ENCODE results near the gene SPINK8.
"Not testable (repeated sequence)": the region's sequence is repeated elsewhere in the genome, so short reads cannot be mapped to it uniquely, and the experiment has no call there.

The SPINK8 gene

GRCh38 chr3:48334605-48335004 lies 1.1 kb upstream of the SPINK8 start:
- Histone ChIP-seq H3K9me3 (ENCODE audit: severe bottlenecking) (no peaks in the 10 kb centered on the region), H3K36me3 (no peaks in the 10 kb centered on the region), H3K27me3 (ENCODE audit: insufficient read depth, low read depth, severe bottlenecking) (no peaks in the 10 kb centered on the region), H3K27ac (no peak overlapping the region), H3K4me3 (ENCODE audit: low read depth, low read length) (no peak overlapping the region)
- no peak for DNase-seq
- TF ChIP-seq, protein P1, sequence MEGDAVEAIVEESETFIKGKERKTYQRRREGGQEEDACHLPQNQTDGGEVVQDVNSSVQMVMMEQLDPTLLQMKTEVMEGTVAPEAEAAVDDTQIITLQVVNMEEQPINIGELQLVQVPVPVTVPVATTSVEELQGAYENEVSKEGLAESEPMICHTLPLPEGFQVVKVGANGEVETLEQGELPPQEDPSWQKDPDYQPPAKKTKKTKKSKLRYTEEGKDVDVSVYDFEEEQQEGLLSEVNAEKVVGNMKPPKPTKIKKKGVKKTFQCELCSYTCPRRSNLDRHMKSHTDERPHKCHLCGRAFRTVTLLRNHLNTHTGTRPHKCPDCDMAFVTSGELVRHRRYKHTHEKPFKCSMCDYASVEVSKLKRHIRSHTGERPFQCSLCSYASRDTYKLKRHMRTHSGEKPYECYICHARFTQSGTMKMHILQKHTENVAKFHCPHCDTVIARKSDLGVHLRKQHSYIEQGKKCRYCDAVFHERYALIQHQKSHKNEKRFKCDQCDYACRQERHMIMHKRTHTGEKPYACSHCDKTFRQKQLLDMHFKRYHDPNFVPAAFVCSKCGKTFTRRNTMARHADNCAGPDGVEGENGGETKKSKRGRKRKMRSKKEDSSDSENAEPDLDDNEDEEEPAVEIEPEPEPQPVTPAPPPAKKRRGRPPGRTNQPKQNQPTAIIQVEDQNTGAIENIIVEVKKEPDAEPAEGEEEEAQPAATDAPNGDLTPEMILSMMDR (IDR thresholded peaks at IDR 0.05; ENCODE audit: low read depth, low read length): no peak

- not testable (repeated sequence) for DNase-seq; H3K27ac ChIP-seq; H3K4me3 ChIP-seq (ENCODE audit: low read depth, low read length); H3K36me3 ChIP-seq; H3K9me3 ChIP-seq (ENCODE audit: severe bottlenecking); H3K27me3 ChIP-seq (ENCODE audit: insufficient read depth, low read depth, severe bottlenecking)
Measured at GRCh38 chr3:48331706-48332435, 1.6 kb downstream of the SPINK8 start.

DNA sequence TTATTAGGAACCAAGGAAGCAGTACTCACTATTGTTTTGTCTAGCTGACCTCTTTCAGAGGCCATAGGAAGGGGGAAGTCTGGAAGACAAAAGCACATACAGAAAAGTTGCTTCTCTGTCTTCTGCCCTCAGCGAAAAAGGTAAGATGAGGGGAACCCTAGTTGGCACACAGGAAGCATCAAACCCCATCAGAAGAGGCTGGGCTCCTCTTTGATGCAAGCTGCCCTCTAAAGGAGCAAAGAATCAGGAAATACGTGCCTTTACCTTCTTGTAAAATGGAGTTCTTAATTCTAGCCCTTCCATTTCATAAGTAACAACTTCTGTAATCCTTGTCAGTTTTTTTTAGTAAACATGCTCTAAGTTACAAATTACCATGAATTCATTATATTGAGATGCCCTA lies 12.5 kb downstream of the SPINK8 start:
- TF ChIP-seq, protein P1 (IDR thresholded peaks at IDR 0.05; ENCODE audit: low read depth, low read length): no peak
- Histone ChIP-seq H3K4me3 (ENCODE audit: low read depth, low read length) (no peak overlapping the region), H3K27me3 (ENCODE audit: insufficient read depth, low read depth, severe bottlenecking) (no peaks in the 10 kb centered on the region), H3K9me3 (ENCODE audit: severe bottlenecking) (peaks cover 5% of the 10 kb centered on the region), H3K27ac (no peak overlapping the region), H3K36me3 (no peaks in the 10 kb centered on the region)
- no peak for DNase-seq

- Histone ChIP-seq H3K27ac (no peak overlapping the region), H3K27me3 (ENCODE audit: insufficient read depth, low read depth, severe bottlenecking) (no peaks in the 10 kb centered on the region), H3K9me3 (ENCODE audit: severe bottlenecking) (peaks cover 18% of the 10 kb centered on the region), H3K4me3 (ENCODE audit: low read depth, low read length) (no peak overlapping the region), H3K36me3 (no peaks in the 10 kb centered on the region)
- TF ChIP-seq, protein P1 (IDR thresholded peaks at IDR 0.05; ENCODE audit: low read depth, low read length): no peak
- no peak for DNase-seq
Measured at GRCh38 chr3:48318713-48319468, 14.6 kb downstream of the SPINK8 start.

- no peaks in the 10 kb centered on the region for H3K27me3 ChIP-seq (ENCODE audit: insufficient read depth, low read depth, severe bottlenecking)
- peaks cover 20% of the 10 kb centered on the region for H3K9me3 ChIP-seq (ENCODE audit: severe bottlenecking)
- no peaks in the 10 kb centered on the region for H3K36me3 ChIP-seq
- DNase-seq: no peak
- no peak overlapping the region for H3K27ac ChIP-seq
- no peak overlapping the region for H3K4me3 ChIP-seq (ENCODE audit: low read depth, low read length)
- TF ChIP-seq, protein P1 (IDR thresholded peaks at IDR 0.05; ENCODE audit: low read depth, low read length): no peak
Measured at GRCh38 chr3:48314542-48314941, 18.9 kb downstream of the SPINK8 start.

DNA sequence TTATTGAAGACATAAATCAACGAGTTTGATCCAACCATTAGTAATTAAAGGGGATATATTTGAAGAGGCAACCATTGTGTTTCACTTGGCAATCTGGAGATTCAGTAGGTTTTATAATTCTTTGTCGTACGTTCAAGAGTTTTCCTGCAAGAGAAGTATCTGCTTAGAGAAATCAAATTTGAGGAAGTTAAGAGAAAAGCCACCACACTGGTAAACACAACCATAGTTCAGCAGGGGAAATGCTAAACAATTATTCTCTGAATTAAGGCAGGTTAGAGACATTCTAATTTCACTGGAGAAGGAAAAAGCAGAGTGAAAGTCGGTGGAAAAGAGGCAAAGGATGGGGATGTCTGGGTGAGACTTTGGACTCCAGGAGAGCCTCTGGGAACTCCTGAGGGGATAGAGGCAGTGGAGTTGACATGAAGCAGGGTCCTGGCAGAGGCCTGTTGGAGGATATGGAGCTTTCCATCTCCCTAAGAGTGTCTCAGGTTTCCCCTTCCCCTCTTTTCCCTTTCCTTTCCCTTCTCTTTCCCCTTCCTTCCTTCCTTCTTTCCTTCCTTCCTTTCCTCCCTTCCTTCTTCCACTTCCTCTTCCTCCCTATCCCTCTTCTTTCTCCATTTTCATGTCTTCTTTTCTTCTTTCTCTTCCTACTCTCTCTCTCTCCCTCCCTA lies 26.5 kb downstream of the SPINK8 start:
- no peak for DNase-seq
- Histone ChIP-seq H3K4me3 (ENCODE audit: low read depth, low read length) (no peak overlapping the region), H3K36me3 (no peaks in the 10 kb centered on the region), H3K27ac (no peak overlapping the region), H3K27me3 (ENCODE audit: insufficient read depth, low read depth, severe bottlenecking) (no peaks in the 10 kb centered on the region), H3K9me3 (ENCODE audit: severe bottlenecking) (peaks cover 2% of the 10 kb centered on the region)
- TF ChIP-seq, protein P1 (IDR thresholded peaks at IDR 0.05; ENCODE audit: low read depth, low read length): no peak

Measured in WERI-Rb-1 (cell line).